ENCODE data around the gene STK40.

Gene STK40, protein sequence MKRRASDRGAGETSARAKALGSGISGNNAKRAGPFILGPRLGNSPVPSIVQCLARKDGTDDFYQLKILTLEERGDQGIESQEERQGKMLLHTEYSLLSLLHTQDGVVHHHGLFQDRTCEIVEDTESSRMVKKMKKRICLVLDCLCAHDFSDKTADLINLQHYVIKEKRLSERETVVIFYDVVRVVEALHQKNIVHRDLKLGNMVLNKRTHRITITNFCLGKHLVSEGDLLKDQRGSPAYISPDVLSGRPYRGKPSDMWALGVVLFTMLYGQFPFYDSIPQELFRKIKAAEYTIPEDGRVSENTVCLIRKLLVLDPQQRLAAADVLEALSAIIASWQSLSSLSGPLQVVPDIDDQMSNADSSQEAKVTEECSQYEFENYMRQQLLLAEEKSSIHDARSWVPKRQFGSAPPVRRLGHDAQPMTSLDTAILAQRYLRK

DNA sequence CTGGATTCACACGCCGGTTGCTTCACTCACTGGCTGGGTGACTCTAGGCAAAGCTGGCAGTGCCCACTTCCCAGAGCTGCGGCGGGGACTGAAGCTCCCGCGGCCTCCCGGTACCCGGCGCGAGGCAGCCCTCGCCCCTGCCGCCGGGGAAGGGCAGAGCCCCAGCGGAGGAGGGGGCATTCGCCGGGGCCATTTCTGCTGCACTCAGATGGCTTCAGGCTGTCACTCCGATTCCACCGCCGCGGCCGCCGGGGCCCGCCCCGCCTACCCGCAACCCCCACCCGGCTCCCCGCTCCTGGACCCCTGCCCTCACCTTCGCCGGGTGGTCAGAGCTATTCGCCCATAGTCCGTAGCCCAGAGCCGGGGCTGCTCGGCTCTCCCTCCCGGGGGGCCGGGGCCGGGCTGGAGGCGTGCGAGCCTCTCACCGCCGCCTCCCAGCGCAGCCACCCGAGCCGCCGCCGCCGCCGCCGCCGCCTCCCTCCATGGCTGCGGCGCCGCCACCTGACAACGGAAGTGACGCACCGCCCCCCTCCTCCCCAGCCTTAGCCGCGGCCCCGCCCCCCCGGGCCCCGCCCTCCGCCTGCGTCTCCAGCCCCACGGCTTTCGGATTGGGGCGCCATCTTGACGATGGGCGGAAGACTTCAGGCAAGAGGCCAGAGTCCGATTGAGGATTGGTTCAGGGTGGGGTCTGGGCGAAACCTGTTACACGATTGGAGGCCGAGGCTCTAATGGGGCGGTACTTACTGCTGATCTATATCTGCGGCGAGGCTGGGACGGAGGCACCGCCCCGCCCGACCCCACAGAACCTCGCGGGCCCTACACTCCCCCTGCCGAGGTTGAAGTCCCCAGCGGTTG is at the start of gene STK40:
STK40 (minus strand) TSS at position 515 of the 855 bp plus-strand sequence. CDS start 24,592 bp downstream, outside the sequence.
- ATAC-seq (ENCODE audit: low read depth) (peak; percentile 87), DNase-seq (ENCODE audit: low spot score) (peak; percentile 98)
- H3K27me3 ChIP-seq (ENCODE audit: insufficient read depth, poor library complexity, severe bottlenecking), result no peaks in the 10 kb centered on the region
- H3K36me3 ChIP-seq (ENCODE audit: low read depth), result 0 out of 2 replicates have a peak, but pooled peaks cover 4% of the 10 kb centered on the region
- H3K9me3 ChIP-seq (ENCODE audit: severe bottlenecking), result no peaks in the 10 kb centered on the region
- peak within 1 kb of the TSS; percentile 90 for H3K4me3 ChIP-seq (ENCODE audit: severe bottlenecking)
- peaks cover 10% of the 10 kb centered on the region for H3K4me1 ChIP-seq (ENCODE audit: insufficient read depth, poor library complexity, severe bottlenecking)
- TF ChIP-seq, protein P1, sequence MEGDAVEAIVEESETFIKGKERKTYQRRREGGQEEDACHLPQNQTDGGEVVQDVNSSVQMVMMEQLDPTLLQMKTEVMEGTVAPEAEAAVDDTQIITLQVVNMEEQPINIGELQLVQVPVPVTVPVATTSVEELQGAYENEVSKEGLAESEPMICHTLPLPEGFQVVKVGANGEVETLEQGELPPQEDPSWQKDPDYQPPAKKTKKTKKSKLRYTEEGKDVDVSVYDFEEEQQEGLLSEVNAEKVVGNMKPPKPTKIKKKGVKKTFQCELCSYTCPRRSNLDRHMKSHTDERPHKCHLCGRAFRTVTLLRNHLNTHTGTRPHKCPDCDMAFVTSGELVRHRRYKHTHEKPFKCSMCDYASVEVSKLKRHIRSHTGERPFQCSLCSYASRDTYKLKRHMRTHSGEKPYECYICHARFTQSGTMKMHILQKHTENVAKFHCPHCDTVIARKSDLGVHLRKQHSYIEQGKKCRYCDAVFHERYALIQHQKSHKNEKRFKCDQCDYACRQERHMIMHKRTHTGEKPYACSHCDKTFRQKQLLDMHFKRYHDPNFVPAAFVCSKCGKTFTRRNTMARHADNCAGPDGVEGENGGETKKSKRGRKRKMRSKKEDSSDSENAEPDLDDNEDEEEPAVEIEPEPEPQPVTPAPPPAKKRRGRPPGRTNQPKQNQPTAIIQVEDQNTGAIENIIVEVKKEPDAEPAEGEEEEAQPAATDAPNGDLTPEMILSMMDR (IDR thresholded peaks at IDR 0.05; ENCODE audit: poor library complexity, severe bottlenecking), result no peak
- H3K27ac ChIP-seq (ENCODE audit: poor library complexity, severe bottlenecking), result peak within 1 kb of the TSS; percentile 80

DNA sequence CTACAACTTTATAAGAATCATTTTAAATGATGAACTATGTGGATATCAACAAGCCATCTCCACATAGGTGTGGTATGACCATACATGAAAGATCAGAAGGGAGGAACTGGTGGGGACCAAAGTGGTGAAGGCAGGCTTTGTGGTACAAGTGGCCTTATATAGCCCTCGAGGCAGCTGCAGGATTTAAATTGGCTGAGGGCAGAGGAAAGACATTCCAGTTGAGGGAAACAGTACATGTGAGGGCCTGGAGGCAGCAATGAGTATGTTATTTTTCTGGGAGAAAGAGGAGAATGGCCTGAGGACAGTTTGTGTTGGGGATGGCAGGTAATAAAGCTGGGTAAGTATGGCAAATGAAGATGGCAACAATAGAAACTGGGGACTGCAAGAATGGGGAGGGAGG is 47.4 kb upstream of the STK40 start:
- no peak overlapping the region for H3K4me3 ChIP-seq (ENCODE audit: severe bottlenecking)
- no peak overlapping the region for H3K27ac ChIP-seq (ENCODE audit: poor library complexity, severe bottlenecking)
- no peak for DNase-seq (ENCODE audit: low spot score)
- no peaks in the 10 kb centered on the region for H3K9me3 ChIP-seq (ENCODE audit: severe bottlenecking)
- ATAC-seq (ENCODE audit: low read depth), result no peak
- H3K27me3 ChIP-seq (ENCODE audit: insufficient read depth, poor library complexity, severe bottlenecking), result no peaks in the 10 kb centered on the region
- peaks cover 13% of the 10 kb centered on the region for H3K4me1 ChIP-seq (ENCODE audit: insufficient read depth, poor library complexity, severe bottlenecking)
- TF ChIP-seq, protein P1 (IDR thresholded peaks at IDR 0.05; ENCODE audit: poor library complexity, severe bottlenecking), result no peak
- no peaks in the 10 kb centered on the region; the same call in 1 of the 2 replicates for H3K36me3 ChIP-seq (ENCODE audit: low read depth)

DNA sequence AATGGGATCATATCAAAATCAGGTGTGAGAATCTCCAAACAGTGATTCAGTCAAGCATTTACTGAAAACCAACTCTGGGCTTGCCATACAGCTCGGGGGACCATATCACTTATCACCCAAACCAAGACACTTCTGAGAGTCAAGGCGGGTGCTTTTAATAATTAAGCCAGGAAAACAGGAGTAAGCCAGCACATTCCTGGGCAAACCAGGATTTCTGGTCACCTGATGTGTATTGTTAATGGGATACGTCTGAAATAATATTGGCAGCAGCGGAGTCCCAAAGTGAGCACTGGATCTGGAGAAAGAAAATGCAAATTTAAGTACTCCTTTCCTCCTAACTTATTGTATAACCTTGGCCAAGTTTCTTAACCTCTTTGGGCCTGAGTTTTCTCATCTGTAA is 46.9 kb upstream of the STK40 start:
- DNase-seq (ENCODE audit: low spot score) (no peak), ATAC-seq (ENCODE audit: low read depth) (no peak)
- TF ChIP-seq, protein P1 (IDR thresholded peaks at IDR 0.05; ENCODE audit: poor library complexity, severe bottlenecking), result no peak
- no peaks in the 10 kb centered on the region; the same call in 1 of the 2 replicates for H3K36me3 ChIP-seq (ENCODE audit: low read depth)
- H3K27me3 ChIP-seq (ENCODE audit: insufficient read depth, poor library complexity, severe bottlenecking), result no peaks in the 10 kb centered on the region
- no peaks in the 10 kb centered on the region for H3K9me3 ChIP-seq (ENCODE audit: severe bottlenecking)
- peaks cover 12% of the 10 kb centered on the region for H3K4me1 ChIP-seq (ENCODE audit: insufficient read depth, poor library complexity, severe bottlenecking)
- H3K27ac ChIP-seq (ENCODE audit: poor library complexity, severe bottlenecking), result no peak overlapping the region
- H3K4me3 ChIP-seq (ENCODE audit: severe bottlenecking), result no peak overlapping the region

DNA sequence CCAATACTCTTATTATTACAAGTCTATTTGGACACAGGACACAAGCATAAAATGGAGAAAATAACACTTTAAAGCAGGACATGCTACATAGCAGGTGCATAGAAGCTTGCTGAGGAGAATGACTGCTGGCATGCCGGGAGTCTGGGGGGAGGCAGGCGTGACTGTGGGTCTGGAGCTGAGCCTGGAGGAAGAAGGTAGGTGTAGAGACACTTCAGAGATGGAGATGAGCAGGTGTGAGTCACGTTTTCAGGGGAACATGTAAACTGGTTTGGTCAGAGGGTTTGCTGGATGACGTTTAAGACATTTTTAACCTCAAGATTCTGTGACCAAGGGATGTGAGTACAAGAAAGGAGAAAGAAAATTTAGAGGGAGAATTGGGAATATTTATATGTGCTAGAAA is 40.1 kb upstream of the STK40 start:
- TF ChIP-seq, protein P1 (IDR thresholded peaks at IDR 0.05; ENCODE audit: poor library complexity, severe bottlenecking), result no peak
- Histone ChIP-seq H3K27ac (ENCODE audit: poor library complexity, severe bottlenecking) (no peak overlapping the region), H3K4me3 (ENCODE audit: severe bottlenecking) (no peak overlapping the region), H3K36me3 (ENCODE audit: low read depth) (no peaks in the 10 kb centered on the region; the same call in 1 of the 2 replicates), H3K27me3 (ENCODE audit: insufficient read depth, poor library complexity, severe bottlenecking) (no peaks in the 10 kb centered on the region), H3K9me3 (ENCODE audit: severe bottlenecking) (no peaks in the 10 kb centered on the region), H3K4me1 (ENCODE audit: insufficient read depth, poor library complexity, severe bottlenecking) (no peaks in the 10 kb centered on the region)
- no peak for DNase-seq (ENCODE audit: low spot score)
- peak; percentile 66 for ATAC-seq (ENCODE audit: low read depth)
